ENCODE measurements around the gene ALG11. TPM values are rescaled to one million over a fixed set of nuclear protein-coding genes. Genes with fewer than 3 reads are reported as not detected.

Gene ALG11
- total RNA-seq, 1 experiment from 2014 or later: 23.9 TPM

- intact Hi-C loops (cut with micrococcal nuclease; ENCODE audit: unreplicated experiment): no loop called here
- POLR2A ChIA-PET: no interaction called here
- CTCF ChIA-PET: no interaction called here
- no peak overlapping the region for H3K4me3 ChIP-seq (ENCODE audit: low read depth in 2 of 2, low read length in 2 of 2)
- DNase-seq (ENCODE audit: low read depth, low spot score): no peak
- no peak for ATAC-seq
- in situ Hi-C loops (cut with HindIII; ENCODE audit: low pct_unique_long_range_greater_than_20kb, low sequenced_read_pairs): no loop called here
- H3K27me3 ChIP-seq (ENCODE audit: control insufficient read depth, insufficient read depth, low read length): no peaks in the 10 kb centered on the region
- H3K36me3 ChIP-seq (ENCODE audit: control insufficient read depth, insufficient read depth, low read length): no peaks in the 10 kb centered on the region
- H3K4me1 ChIP-seq (ENCODE audit: control insufficient read depth, insufficient read depth, low read length): no peaks in the 10 kb centered on the region
- H3K27ac ChIP-seq (ENCODE audit: low read length): no peak overlapping the region
- BruUV-seq (replicated peaks): no TSS peak
- TF ChIP-seq REST (IDR thresholded peaks at IDR 0.05; ENCODE audit: insufficient read depth in 1 of 2, low read depth in 2 of 2, low read length in 1 of 2): no peak
- peak; percentile 5; the same call in 1 of the 2 replicates for TF ChIP-seq CTCF (IDR thresholded peaks at IDR 0.05)
- peaks cover 17% of the 10 kb centered on the region; the same call in 1 of the 2 replicates for H3K9me3 ChIP-seq (ENCODE audit: control insufficient read depth, insufficient read depth, low read depth, low read length)
Observed at GRCh38 chr13:52070929-52071523, 58.8 kb downstream of the ALG11 start.

Other genes starting within 250 kb of the ALG11 start
- gene DHRS12, start 208.2 kb upstream of the ALG11 start, total RNA-seq (2021; ENCODE audit: unreplicated experiment): 10.7 TPM
- 0.15 TPM for gene TMEM272, start 167.2 kb upstream of the ALG11 start, total RNA-seq (2021; ENCODE audit: unreplicated experiment)
- not detected for gene CCDC70, start 150.4 kb upstream of the ALG11 start, total RNA-seq (2021; ENCODE audit: unreplicated experiment)
- gene ATP7B, start 948 bp upstream of the ALG11 start, total RNA-seq (2021; ENCODE audit: unreplicated experiment): 19.6 TPM
- 11.2 TPM for gene UTP14C, start 12.3 kb downstream of the ALG11 start, total RNA-seq (2021; ENCODE audit: unreplicated experiment)
- 0.08 TPM for gene NEK5, start 116.7 kb downstream of the ALG11 start, total RNA-seq (2021; ENCODE audit: unreplicated experiment)
- gene NEK3, start 147.2 kb downstream of the ALG11 start, total RNA-seq (2021; ENCODE audit: unreplicated experiment): 12.0 TPM

Measured in Panc1 (cell line).